ENCODE results near the gene KCNT1.

The KCNT1 gene

GRCh38 chr9:135785013-135785575 is 83.1 kb downstream of the KCNT1 start:
- no peak for DNase-seq (ENCODE audit: low spot score)

- no peak for DNase-seq (ENCODE audit: low spot score)
Measured at GRCh38 chr9:135786146-135786690, 84.2 kb downstream of the KCNT1 start.

- no peak for DNase-seq (ENCODE audit: low spot score)
Measured at GRCh38 chr9:135787317-135787716, 85.3 kb downstream of the KCNT1 start.

- no peak for DNase-seq (ENCODE audit: low spot score)
Measured at GRCh38 chr9:135787776-135788575, 86.0 kb downstream of the KCNT1 start.

GRCh38 chr9:135788576-135789300 is 86.8 kb downstream of the KCNT1 start:
- no peak for DNase-seq (ENCODE audit: low spot score)

GRCh38 chr9:135789838-135790291 is 87.9 kb downstream of the KCNT1 start:
- DNase-seq (ENCODE audit: low spot score): no peak

GRCh38 chr9:135790356-135790755 is 88.4 kb downstream of the KCNT1 start:
- no peak for DNase-seq (ENCODE audit: low spot score)

- DNase-seq (ENCODE audit: low spot score): no peak
Measured at GRCh38 chr9:135790850-135791249, 88.9 kb downstream of the KCNT1 start.

GRCh38 chr9:135791431-135792267 is 89.7 kb downstream of the KCNT1 start:
- DNase-seq (ENCODE audit: low spot score): no peak

GRCh38 chr9:135792268-135793128 is 90.5 kb downstream of the KCNT1 start:
- peak; percentile 40 for DNase-seq (ENCODE audit: low spot score)

- DNase-seq (ENCODE audit: low spot score): no peak
Measured at GRCh38 chr9:135793221-135794056, 91.5 kb downstream of the KCNT1 start.

GRCh38 chr9:135794057-135794335 is 92.0 kb downstream of the KCNT1 start:
- DNase-seq (ENCODE audit: low spot score): no peak

GRCh38 chr9:135794361-135794885 is 92.4 kb downstream of the KCNT1 start:
- DNase-seq (ENCODE audit: low spot score): no peak

- DNase-seq (ENCODE audit: low spot score): no peak
Measured at GRCh38 chr9:135795391-135795790, 93.4 kb downstream of the KCNT1 start.

- DNase-seq (ENCODE audit: low spot score): no peak
Measured at GRCh38 chr9:135796784-135797485, 95.0 kb downstream of the KCNT1 start.

- peak; percentile 69 for DNase-seq (ENCODE audit: low spot score)
Measured at GRCh38 chr9:135797507-135798262, 95.7 kb downstream of the KCNT1 start.

GRCh38 chr9:135798263-135798585 is 96.2 kb downstream of the KCNT1 start:
- DNase-seq (ENCODE audit: low spot score): no peak

- no peak for DNase-seq (ENCODE audit: low spot score)
Measured at GRCh38 chr9:135799261-135799660, 97.3 kb downstream of the KCNT1 start.

GRCh38 chr9:135801070-135801469 is 99.1 kb downstream of the KCNT1 start:
- no peak for DNase-seq (ENCODE audit: low spot score)
